Measurements from ENCODE around the gene UBE2D3.

UBE2D3 gene

GRCh38 chr4:102794999-102795398 lies 32.4 kb downstream of the UBE2D3 start:
- Histone ChIP-seq H3K4me1 (ENCODE audit: control insufficient read depth in 1 of 2, insufficient read depth in 2 of 2, low read length in 2 of 2) (no peaks in the 10 kb centered on the region), H3K9ac (ENCODE audit: low read depth in 1 of 2, low read length in 2 of 2) (no peak overlapping the region), H3K9me3 (ENCODE audit: control insufficient read depth in 1 of 2, low read length in 2 of 2) (no peaks in the 10 kb centered on the region), H3K4me3 (ENCODE audit: low read depth in 1 of 2, low read length in 2 of 2) (no peak overlapping the region), H3K36me3 (ENCODE audit: control insufficient read depth in 1 of 2, insufficient read depth in 2 of 2, low read length in 2 of 2) (peaks cover 47 to 63% of the 10 kb centered on the region in 2 donors), H3K27me3 (ENCODE audit: control insufficient read depth in 1 of 2, insufficient read depth in 2 of 2, low read length in 2 of 2) (no peaks in the 10 kb centered on the region), H3K27ac (ENCODE audit: low read depth, low read length) (no peak overlapping the region)

GRCh38 chr4:102792361-102792936 lies 34.9 kb downstream of the UBE2D3 start:
- no peaks in the 10 kb centered on the region for H3K27me3 ChIP-seq (ENCODE audit: control insufficient read depth in 1 of 2, insufficient read depth in 2 of 2, low read length in 2 of 2)
- no peak overlapping the region for H3K9ac ChIP-seq (ENCODE audit: low read depth in 1 of 2, low read length in 2 of 2)
- H3K4me1 ChIP-seq (ENCODE audit: control insufficient read depth in 1 of 2, insufficient read depth in 2 of 2, low read length in 2 of 2) = no peaks in the 10 kb centered on the region
- H3K4me3 ChIP-seq (ENCODE audit: low read depth in 1 of 2, low read length in 2 of 2) = no peak overlapping the region
- peaks cover 33 to 40% of the 10 kb centered on the region in 2 donors for H3K36me3 ChIP-seq (ENCODE audit: control insufficient read depth in 1 of 2, insufficient read depth in 2 of 2, low read length in 2 of 2)
- no peak overlapping the region for H3K27ac ChIP-seq (ENCODE audit: low read depth, low read length)
- no peaks in the 10 kb centered on the region for H3K9me3 ChIP-seq (ENCODE audit: control insufficient read depth in 1 of 2, low read length in 2 of 2)

GRCh38 chr4:102791318-102791835 lies 36.0 kb downstream of the UBE2D3 start:
- Histone ChIP-seq H3K9me3 (ENCODE audit: control insufficient read depth in 1 of 2, low read length in 2 of 2) (no peaks in the 10 kb centered on the region), H3K27me3 (ENCODE audit: control insufficient read depth in 1 of 2, insufficient read depth in 2 of 2, low read length in 2 of 2) (no peaks in the 10 kb centered on the region), H3K9ac (ENCODE audit: low read depth in 1 of 2, low read length in 2 of 2) (no peak overlapping the region), H3K4me3 (ENCODE audit: low read depth in 1 of 2, low read length in 2 of 2) (no peak overlapping the region), H3K4me1 (ENCODE audit: control insufficient read depth in 1 of 2, insufficient read depth in 2 of 2, low read length in 2 of 2) (no peaks in the 10 kb centered on the region), H3K36me3 (ENCODE audit: control insufficient read depth in 1 of 2, insufficient read depth in 2 of 2, low read length in 2 of 2) (peaks cover 30 to 32% of the 10 kb centered on the region in 2 donors), H3K27ac (ENCODE audit: low read depth, low read length) (no peak overlapping the region)

GRCh38 chr4:102789317-102789717 lies 38.0 kb downstream of the UBE2D3 start:
- no peak overlapping the region for H3K27ac ChIP-seq (ENCODE audit: low read depth, low read length)
- no peak overlapping the region for H3K4me3 ChIP-seq (ENCODE audit: low read depth in 1 of 2, low read length in 2 of 2)
- no peak overlapping the region for H3K9ac ChIP-seq (ENCODE audit: low read depth in 1 of 2, low read length in 2 of 2)
- no peaks in the 10 kb centered on the region for H3K9me3 ChIP-seq (ENCODE audit: control insufficient read depth in 1 of 2, low read length in 2 of 2)
- H3K36me3 ChIP-seq (ENCODE audit: control insufficient read depth in 1 of 2, insufficient read depth in 2 of 2, low read length in 2 of 2) = peaks cover 12 to 13% of the 10 kb centered on the region in 2 donors
- no peaks in the 10 kb centered on the region for H3K4me1 ChIP-seq (ENCODE audit: control insufficient read depth in 1 of 2, insufficient read depth in 2 of 2, low read length in 2 of 2)
- H3K27me3 ChIP-seq (ENCODE audit: control insufficient read depth in 1 of 2, insufficient read depth in 2 of 2, low read length in 2 of 2) = no peaks in the 10 kb centered on the region

GRCh38 chr4:102787944-102788343 lies 39.4 kb downstream of the UBE2D3 start:
- peaks cover 5 to 6% of the 10 kb centered on the region in 2 donors for H3K36me3 ChIP-seq (ENCODE audit: control insufficient read depth in 1 of 2, insufficient read depth in 2 of 2, low read length in 2 of 2)
- no peaks in the 10 kb centered on the region for H3K27me3 ChIP-seq (ENCODE audit: control insufficient read depth in 1 of 2, insufficient read depth in 2 of 2, low read length in 2 of 2)
- H3K4me3 ChIP-seq (ENCODE audit: low read depth in 1 of 2, low read length in 2 of 2) = no peak overlapping the region
- no peaks in the 10 kb centered on the region for H3K9me3 ChIP-seq (ENCODE audit: control insufficient read depth in 1 of 2, low read length in 2 of 2)
- no peaks in the 10 kb centered on the region for H3K4me1 ChIP-seq (ENCODE audit: control insufficient read depth in 1 of 2, insufficient read depth in 2 of 2, low read length in 2 of 2)
- no peak overlapping the region for H3K27ac ChIP-seq (ENCODE audit: low read depth, low read length)
- no peak overlapping the region for H3K9ac ChIP-seq (ENCODE audit: low read depth in 1 of 2, low read length in 2 of 2)

- no peak overlapping the region for H3K4me3 ChIP-seq (ENCODE audit: low read depth in 1 of 2, low read length in 2 of 2)
- H3K9ac ChIP-seq (ENCODE audit: low read depth in 1 of 2, low read length in 2 of 2) = no peak overlapping the region
- no peaks in the 10 kb centered on the region for H3K9me3 ChIP-seq (ENCODE audit: control insufficient read depth in 1 of 2, low read length in 2 of 2)
- H3K27me3 ChIP-seq (ENCODE audit: control insufficient read depth in 1 of 2, insufficient read depth in 2 of 2, low read length in 2 of 2) = no peaks in the 10 kb centered on the region
- peaks cover 3 to 6% of the 10 kb centered on the region in 2 donors for H3K36me3 ChIP-seq (ENCODE audit: control insufficient read depth in 1 of 2, insufficient read depth in 2 of 2, low read length in 2 of 2)
- no peak overlapping the region for H3K27ac ChIP-seq (ENCODE audit: low read depth, low read length)
- no peaks in the 10 kb centered on the region for H3K4me1 ChIP-seq (ENCODE audit: control insufficient read depth in 1 of 2, insufficient read depth in 2 of 2, low read length in 2 of 2)
Observed at GRCh38 chr4:102787096-102787881, 40.1 kb downstream of the UBE2D3 start.

- no peaks in the 10 kb centered on the region for H3K4me1 ChIP-seq (ENCODE audit: control insufficient read depth in 1 of 2, insufficient read depth in 2 of 2, low read length in 2 of 2)
- no peaks in the 10 kb centered on the region for H3K9me3 ChIP-seq (ENCODE audit: control insufficient read depth in 1 of 2, low read length in 2 of 2)
- H3K4me3 ChIP-seq (ENCODE audit: low read depth in 1 of 2, low read length in 2 of 2) = no peak overlapping the region
- peaks cover 0 to 2% of the 10 kb centered on the region in 2 donors for H3K36me3 ChIP-seq (ENCODE audit: control insufficient read depth in 1 of 2, insufficient read depth in 2 of 2, low read length in 2 of 2)
- H3K9ac ChIP-seq (ENCODE audit: low read depth in 1 of 2, low read length in 2 of 2) = no peak overlapping the region
- no peaks in the 10 kb centered on the region for H3K27me3 ChIP-seq (ENCODE audit: control insufficient read depth in 1 of 2, insufficient read depth in 2 of 2, low read length in 2 of 2)
- H3K27ac ChIP-seq (ENCODE audit: low read depth, low read length) = no peak overlapping the region
Observed at GRCh38 chr4:102786279-102786678, 41.1 kb downstream of the UBE2D3 start.

- no peaks in the 10 kb centered on the region for H3K9me3 ChIP-seq (ENCODE audit: control insufficient read depth in 1 of 2, low read length in 2 of 2)
- H3K27me3 ChIP-seq (ENCODE audit: control insufficient read depth in 1 of 2, insufficient read depth in 2 of 2, low read length in 2 of 2) = no peaks in the 10 kb centered on the region
- H3K27ac ChIP-seq (ENCODE audit: low read depth, low read length) = no peak overlapping the region
- no peaks in the 10 kb centered on the region for H3K36me3 ChIP-seq (ENCODE audit: control insufficient read depth in 1 of 2, insufficient read depth in 2 of 2, low read length in 2 of 2)
- H3K4me3 ChIP-seq (ENCODE audit: low read depth in 1 of 2, low read length in 2 of 2) = no peak overlapping the region
- H3K9ac ChIP-seq (ENCODE audit: low read depth in 1 of 2, low read length in 2 of 2) = no peak overlapping the region
- peaks cover 0 to 9% of the 10 kb centered on the region in 2 donors for H3K4me1 ChIP-seq (ENCODE audit: control insufficient read depth in 1 of 2, insufficient read depth in 2 of 2, low read length in 2 of 2)
Observed at GRCh38 chr4:102783006-102783405, 44.3 kb downstream of the UBE2D3 start.

GRCh38 chr4:102781570-102781969 lies 45.8 kb downstream of the UBE2D3 start:
- H3K4me1 ChIP-seq (ENCODE audit: control insufficient read depth in 1 of 2, insufficient read depth in 2 of 2, low read length in 2 of 2) = peaks cover 0 to 9% of the 10 kb centered on the region in 2 donors
- H3K27me3 ChIP-seq (ENCODE audit: control insufficient read depth in 1 of 2, insufficient read depth in 2 of 2, low read length in 2 of 2) = no peaks in the 10 kb centered on the region
- H3K4me3 ChIP-seq (ENCODE audit: low read depth in 1 of 2, low read length in 2 of 2) = no peak overlapping the region
- H3K36me3 ChIP-seq (ENCODE audit: control insufficient read depth in 1 of 2, insufficient read depth in 2 of 2, low read length in 2 of 2) = no peaks in the 10 kb centered on the region
- H3K9ac ChIP-seq (ENCODE audit: low read depth in 1 of 2, low read length in 2 of 2) = no peak overlapping the region
- H3K9me3 ChIP-seq (ENCODE audit: control insufficient read depth in 1 of 2, low read length in 2 of 2) = no peaks in the 10 kb centered on the region
- no peak overlapping the region for H3K27ac ChIP-seq (ENCODE audit: low read depth, low read length)

GRCh38 chr4:102780476-102781144 lies 46.7 kb downstream of the UBE2D3 start:
- Histone ChIP-seq H3K27ac (ENCODE audit: low read depth, low read length) (no peak overlapping the region), H3K4me3 (ENCODE audit: low read depth in 1 of 2, low read length in 2 of 2) (no peak overlapping the region), H3K27me3 (ENCODE audit: control insufficient read depth in 1 of 2, insufficient read depth in 2 of 2, low read length in 2 of 2) (no peaks in the 10 kb centered on the region), H3K4me1 (ENCODE audit: control insufficient read depth in 1 of 2, insufficient read depth in 2 of 2, low read length in 2 of 2) (peaks cover 0 to 9% of the 10 kb centered on the region in 2 donors), H3K9me3 (ENCODE audit: control insufficient read depth in 1 of 2, low read length in 2 of 2) (no peaks in the 10 kb centered on the region), H3K9ac (ENCODE audit: low read depth in 1 of 2, low read length in 2 of 2) (no peak overlapping the region), H3K36me3 (ENCODE audit: control insufficient read depth in 1 of 2, insufficient read depth in 2 of 2, low read length in 2 of 2) (no peaks in the 10 kb centered on the region)

Data from duodenal mucosa (tissue), 2 donors.